ENCODE measurements around the gene FOXD3. TPM values are rescaled to one million over a fixed set of nuclear protein-coding genes. Genes with fewer than 3 reads are reported as not detected.
A peak's percentile ranks its signal among the peaks of the same experiment; 100 is the strongest.

Gene FOXD3
- polyA plus RNA-seq, 1 experiment, result not detected

DNA sequence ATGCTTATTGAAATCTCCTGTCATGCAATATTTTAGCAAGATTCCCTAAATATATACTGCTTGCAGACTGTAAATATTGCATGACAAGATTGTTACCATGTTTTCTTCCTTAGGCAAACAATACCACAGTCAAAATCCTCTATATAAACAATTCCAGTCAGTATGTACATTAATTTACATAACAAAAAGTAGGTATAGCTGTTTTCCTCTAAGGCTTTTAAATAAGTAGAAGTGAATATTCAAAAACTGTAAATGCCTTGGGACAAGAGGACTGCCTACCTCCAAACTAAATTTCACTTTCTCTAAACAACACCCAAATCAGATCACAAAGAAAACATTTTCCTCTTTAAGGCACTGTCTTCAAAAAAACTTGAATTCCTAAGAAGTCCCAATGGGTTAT, 17.3 kb upstream of the FOXD3 start:
- CTCF ChIA-PET, result no interaction called here
- DNase-seq (ENCODE audit: low read depth, low spot score), result no peak
- POLR2A ChIA-PET, result no interaction called here

DNA sequence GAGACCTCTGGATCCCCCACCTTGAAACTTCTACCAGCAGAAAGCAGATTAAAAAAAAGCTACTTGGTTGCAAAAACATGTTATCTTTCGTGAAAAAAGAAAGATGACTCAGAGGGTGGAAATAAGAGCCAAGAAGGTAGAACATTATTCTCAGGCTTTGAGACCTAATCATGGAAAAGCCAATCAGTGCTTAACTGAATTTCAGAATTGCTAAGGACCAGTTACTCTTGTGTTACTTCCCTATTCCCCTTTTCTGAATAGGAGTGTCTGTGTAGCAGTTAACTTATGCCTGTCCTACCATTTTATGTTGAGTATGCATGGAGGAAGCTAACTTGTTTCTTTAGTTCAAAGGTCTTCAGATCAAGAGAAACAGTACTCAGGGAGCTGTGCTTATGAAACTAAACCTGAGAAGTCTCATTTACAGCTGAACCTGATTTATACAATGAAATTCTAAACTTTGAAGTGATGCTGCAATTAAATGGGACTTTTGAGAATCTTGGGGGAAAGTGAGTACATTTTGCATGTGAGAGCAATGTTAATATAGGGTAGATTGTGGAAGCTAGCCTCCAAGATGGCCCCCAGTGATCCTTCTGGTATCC, 15.1 kb upstream of the FOXD3 start:
- CTCF ChIA-PET, result interaction anchor here (0.6 kb wide), 1 partner anchor 1633 kb away, joined by 3 read pairs; no protein-coding TSS in a partner anchor
- POLR2A ChIA-PET, result interaction anchor here (0.5 kb wide), 1 partner anchor 87 kb away, joined by 4 read pairs; no protein-coding TSS in a partner anchor
- no peak for TF ChIP-seq CTCF (IDR thresholded peaks at IDR 0.05; ENCODE audit: low read depth, low read length)

More for the DNA sequence above, 17.3 kb upstream of the FOXD3 start:
- H3K4me3 ChIP-seq (ENCODE audit: low read depth, low read length), result no peak overlapping the region
- no peak for TF ChIP-seq CTCF (IDR thresholded peaks at IDR 0.05; ENCODE audit: low read depth, low read length)
- no peaks in the 10 kb centered on the region for H3K9me3 ChIP-seq (ENCODE audit: control insufficient read depth, insufficient read depth, low read length)
- H3K27me3 ChIP-seq (ENCODE audit: control insufficient read depth, insufficient read depth, low read length), result peaks cover 4% of the 10 kb centered on the region
- no peak overlapping the region for H3K27ac ChIP-seq (ENCODE audit: low read depth, low read length)

DNA sequence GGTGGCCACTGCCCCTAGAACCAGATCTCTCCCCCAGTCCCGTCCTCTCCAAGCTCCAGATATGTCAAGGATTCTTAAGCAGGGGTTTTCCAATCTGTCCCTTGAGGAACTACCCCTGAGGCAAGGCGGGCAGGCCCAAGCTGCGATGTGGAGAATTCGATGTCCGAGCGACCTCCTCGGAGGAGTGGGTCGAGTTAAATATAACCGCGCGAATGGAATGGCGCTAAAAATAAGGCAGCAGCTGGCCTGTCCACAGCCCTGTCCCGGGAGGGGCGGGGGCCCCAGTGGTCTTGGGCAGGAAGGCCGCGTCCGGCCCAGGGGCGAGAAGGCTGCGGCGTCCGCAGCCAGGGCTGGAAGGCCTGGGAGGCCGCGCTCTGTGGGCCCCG, 5.8 kb upstream of the FOXD3 start:
- peaks cover 27% of the 10 kb centered on the region; the same call in 1 of the 2 replicates for H3K9me3 ChIP-seq (ENCODE audit: control insufficient read depth, insufficient read depth, low read length)
- H3K4me3 ChIP-seq (ENCODE audit: low read depth, low read length), result no peak overlapping the region
- ChIA-PET CTCF (interaction anchor here (1.4 to 3.8 kb wide), 4 partner anchors 10 to 221 kb away, joined by 4 to 17 read pairs (median 6); no protein-coding TSS in a partner anchor), POLR2A (no interaction called here)
- TF ChIP-seq CTCF (IDR thresholded peaks at IDR 0.05; ENCODE audit: low read depth, low read length), result no peak
- no peak overlapping the region for H3K27ac ChIP-seq (ENCODE audit: low read depth, low read length)
- peaks cover 74% of the 10 kb centered on the region for H3K27me3 ChIP-seq (ENCODE audit: control insufficient read depth, insufficient read depth, low read length)
- DNase-seq (ENCODE audit: low read depth, low spot score), result no peak

More for the DNA sequence above, 15.1 kb upstream of the FOXD3 start:
- no peak for DNase-seq (ENCODE audit: low read depth, low spot score)
- Histone ChIP-seq H3K27me3 (ENCODE audit: control insufficient read depth, insufficient read depth, low read length) (peaks cover 4% of the 10 kb centered on the region), H3K9me3 (ENCODE audit: control insufficient read depth, insufficient read depth, low read length) (no peaks in the 10 kb centered on the region), H3K27ac (ENCODE audit: low read depth, low read length) (no peak overlapping the region), H3K4me3 (ENCODE audit: low read depth, low read length) (no peak overlapping the region)

DNA sequence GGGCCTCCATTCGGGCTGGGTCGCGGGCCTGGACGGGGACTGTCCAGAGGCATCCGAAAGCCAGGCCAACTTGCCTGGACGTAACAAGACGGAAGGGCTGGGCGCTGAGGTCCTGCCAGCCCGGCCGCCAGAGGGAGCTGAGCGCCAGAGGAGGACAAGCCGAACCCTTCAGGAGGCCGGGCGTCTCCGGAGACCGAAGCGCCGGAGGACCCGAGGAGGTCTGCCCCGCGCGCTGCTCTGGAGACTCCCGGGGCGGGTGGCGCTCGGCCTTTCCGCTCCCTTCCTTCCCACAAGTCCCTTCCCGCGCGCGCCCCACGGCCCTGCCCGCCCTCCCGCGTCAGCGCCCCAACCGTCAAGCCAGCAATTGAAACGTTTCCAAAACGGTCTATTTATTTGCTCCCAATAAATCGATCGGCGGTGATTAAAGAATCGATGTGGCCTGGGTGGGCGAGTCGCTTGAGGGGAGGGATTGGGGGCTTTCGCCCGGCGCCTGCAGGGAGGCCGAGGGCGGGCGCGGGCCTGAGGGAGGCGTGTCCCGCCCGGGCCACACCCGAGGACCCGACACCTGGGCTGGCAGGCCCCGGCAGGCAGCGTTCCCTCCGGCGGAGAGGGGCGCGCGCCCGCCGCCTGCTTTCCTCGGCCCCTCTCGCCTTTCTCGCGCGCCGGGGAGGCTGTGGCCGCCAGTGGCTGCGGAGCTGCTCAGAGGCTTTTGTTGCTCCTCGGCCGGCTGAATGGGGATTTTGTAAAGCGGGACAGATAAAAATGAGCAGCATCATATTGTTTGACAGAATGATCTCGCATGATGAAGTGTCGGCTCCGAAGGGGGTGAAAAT, 5.2 kb upstream of the FOXD3 start:
- CTCF ChIA-PET, result interaction anchor here (0.6 to 3.8 kb wide), 5 partner anchors 10 to 479 kb away, joined by 3 to 17 read pairs (median 5); no protein-coding TSS in a partner anchor

More for the DNA sequence above, 5.2 kb upstream of the FOXD3 start:
- peaks cover 80% of the 10 kb centered on the region for H3K27me3 ChIP-seq (ENCODE audit: control insufficient read depth, insufficient read depth, low read length)
- TF ChIP-seq CTCF (IDR thresholded peaks at IDR 0.05; ENCODE audit: low read depth, low read length), result peak; percentile 51
- POLR2A ChIA-PET, result no interaction called here
- no peak for DNase-seq (ENCODE audit: low read depth, low spot score)
- peaks cover 27% of the 10 kb centered on the region; the same call in 1 of the 2 replicates for H3K9me3 ChIP-seq (ENCODE audit: control insufficient read depth, insufficient read depth, low read length)
- no peak overlapping the region for H3K27ac ChIP-seq (ENCODE audit: low read depth, low read length)
- peak overlapping the region; percentile 17; the same call in 1 of the 2 replicates for H3K4me3 ChIP-seq (ENCODE audit: low read depth, low read length)

Measured in AG04450 (cell line).